T-helper 1 cell (primary cell): Measurements from ENCODE around the gene EFNA5.

Experiments used
- DNase-seq, 5 donors: peaks; one replicate each; pipeline ENCODE4 v3.0.0-alpha.2; 2012 to 2020

EFNA5 gene

DNA sequence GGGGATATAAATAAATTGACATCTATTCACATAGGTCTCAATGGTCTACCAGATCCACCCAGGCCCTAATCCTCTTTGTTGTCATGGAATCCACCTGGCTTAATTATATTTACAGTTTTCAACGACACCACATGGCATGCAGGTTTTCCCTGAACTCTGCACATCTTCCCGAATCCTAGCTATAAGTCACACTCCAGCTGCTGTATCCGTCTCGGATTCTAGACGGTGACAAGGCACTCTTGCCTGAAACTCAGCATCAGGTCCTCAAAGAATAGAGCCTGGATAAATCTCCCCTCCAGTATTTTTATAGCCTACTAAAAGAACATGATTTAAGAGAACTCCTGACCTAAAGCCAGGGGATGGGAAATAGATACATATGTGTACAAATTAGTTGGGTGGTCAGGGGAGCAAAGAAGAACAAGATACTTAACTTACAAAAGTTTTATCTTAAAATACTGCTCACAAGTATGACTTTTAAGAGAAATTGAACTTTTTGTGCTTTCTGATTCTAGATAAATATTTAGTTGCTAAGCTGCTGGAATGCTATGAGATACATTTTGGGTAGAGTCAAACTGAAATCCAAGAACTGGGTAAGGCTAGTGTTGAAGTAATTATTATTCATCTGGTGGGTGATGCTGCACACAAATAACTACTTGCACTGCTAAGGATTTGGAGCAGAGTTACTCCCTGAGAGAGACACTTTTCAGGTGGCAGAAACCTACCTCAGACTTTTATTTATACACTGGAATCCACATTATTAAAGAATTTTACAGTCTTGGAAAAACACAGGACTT, 187.3 kb downstream of the EFNA5 start:
- DNase-seq, result no peak

DNA sequence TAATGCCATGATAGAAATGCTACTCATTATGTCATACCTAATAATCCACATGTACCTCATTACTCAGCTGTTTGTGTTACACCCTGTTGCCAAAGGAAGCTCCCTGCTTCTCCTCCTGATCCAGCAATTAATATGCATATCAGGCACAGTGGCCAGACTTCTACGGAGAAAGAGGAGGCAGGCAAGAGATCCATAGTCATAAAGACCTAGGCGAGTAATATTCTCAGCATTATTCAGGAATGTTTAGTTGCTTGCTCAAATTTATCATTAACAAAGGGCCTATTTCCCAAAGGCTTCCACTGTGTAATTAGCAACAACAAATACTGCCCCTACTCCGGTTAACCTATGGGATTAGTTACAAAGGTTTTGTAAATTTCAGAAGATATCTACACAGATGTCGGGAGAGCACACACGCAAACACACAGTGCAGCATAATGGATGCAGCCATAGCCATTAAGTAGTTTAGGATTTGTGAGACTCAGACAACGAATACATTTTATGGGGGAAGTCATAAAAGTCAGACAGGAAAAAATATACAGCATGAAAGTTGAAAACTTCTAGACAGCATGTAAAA, 192.6 kb downstream of the EFNA5 start:
- DNase-seq, result no peak

DNA sequence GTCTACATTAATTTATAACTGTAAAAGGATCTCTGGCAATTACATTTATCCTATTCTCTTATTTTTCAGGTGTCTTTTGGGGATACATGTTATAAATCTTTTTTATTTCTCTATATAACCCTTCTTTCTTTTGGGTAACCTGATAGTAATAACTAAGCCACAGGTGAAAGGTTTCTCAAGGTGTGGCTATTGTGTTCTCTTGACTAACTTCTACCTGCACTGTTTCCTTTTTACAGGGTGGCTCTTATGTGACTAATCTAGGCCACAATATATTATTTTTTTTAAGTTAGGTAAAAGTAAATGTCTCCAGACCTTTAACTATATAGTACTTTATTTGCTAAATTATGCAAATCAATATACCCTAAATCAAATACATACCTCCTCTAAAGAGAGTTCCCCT, 193.2 kb downstream of the EFNA5 start:
- DNase-seq, result no peak

DNA sequence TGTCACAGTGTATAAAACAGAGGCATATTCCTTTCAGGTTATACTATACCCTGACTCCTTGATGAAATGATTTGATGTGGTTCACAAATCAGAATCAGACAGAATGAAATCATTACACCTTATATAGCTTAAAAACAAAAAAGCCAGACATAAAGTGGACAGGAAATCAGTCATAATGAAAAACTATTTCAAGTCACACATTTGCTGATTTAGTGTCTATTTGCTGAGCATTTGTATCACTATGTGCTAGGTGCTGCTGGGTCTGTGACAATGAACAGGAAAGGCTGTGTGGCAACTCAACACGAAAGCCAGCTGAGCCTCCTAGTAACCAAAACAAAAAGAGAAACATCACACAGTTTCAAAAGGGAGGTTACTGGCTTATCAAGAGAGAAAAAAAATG, 194.0 kb downstream of the EFNA5 start:
- peak in 1 of 5 donors; percentile 72 for DNase-seq

DNA sequence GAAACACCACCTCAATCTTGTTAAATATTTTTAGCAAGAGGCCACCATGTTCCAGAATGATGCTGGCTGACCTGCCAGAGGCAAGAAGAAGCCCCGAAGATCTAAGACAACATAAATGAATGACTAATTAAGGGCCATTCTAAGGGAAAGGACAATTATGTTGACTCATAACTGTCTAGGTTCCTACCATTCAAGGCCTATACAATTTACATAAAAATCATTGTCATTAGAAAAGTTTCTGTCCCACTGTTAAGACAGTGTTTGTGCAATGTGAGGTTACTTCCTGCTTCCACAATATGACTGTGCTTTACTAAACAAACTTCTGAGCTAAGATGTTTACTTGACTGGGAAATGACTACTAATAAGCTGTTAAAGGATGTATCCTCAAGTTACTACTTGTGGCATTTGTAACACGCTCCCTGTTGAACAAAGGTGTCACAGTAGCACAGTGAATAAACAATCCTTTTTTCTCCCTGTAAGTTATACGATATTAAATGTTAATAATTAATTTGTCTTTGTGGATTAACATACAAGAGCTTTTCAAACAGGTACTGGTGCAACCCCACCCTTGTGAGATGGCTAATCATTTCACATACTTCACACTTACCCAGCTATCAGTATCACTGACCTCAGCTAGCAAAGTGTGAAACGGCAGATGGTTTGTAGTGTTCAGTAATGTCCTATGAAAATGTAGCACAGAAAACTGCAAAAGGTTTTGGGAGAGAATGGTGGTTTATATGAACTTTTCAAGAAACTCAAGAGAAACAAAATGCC, 195.8 kb downstream of the EFNA5 start:
- peak in 1 of 5 donors; percentile 18 for DNase-seq

DNA sequence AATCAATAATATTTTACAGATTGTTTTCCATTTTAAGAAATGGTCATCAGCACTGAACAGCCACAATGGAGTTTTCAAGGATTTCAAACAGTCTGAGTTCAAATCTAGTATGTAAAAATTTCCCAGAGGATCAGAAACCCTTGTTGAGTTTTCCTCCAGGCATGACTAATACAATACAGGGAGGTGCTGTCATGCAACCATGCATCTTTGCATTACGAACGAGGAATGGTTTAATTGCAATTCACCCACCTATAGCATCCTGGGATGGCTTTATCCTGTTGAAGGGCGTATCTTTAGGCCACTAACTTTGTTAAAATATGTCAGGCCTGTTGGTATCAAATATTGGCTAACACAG, 196.4 kb downstream of the EFNA5 start:
- DNase-seq, result no peak

DNA sequence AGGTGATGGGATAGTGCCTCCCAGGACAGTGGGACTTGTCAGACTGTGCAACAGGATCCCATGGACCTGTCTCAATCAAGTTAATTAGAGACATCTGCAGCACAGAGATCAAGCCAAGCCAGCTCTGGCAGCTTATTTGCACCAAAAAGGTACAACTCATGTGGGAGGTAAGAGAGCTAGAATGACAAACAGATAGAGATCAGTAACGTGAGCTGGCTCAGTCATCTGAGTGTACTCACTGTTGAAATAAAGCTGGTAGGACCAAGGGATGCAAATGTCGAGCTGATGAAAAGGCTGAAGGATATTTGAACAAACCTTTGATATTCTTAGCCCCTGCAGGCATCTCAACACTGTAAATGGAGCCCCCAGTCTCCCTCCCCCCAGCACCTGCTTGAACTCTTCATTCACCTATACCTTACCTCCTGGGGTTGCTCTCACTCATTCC, 198.1 kb downstream of the EFNA5 start:
- no peak for DNase-seq

DNA sequence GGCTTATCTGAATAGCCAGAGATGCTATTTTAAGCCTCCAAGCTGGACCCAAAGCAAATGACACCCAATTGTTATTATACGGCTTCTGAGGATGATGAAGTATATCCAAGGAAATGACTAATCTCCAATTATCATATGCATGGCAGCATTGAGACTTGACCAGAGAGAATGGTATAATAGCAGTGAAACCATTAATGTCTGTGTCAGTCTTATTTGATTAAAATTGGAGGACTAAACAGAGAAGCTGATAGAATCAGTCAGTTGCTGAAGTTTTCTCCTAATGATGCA, 200.5 kb downstream of the EFNA5 start:
- no peak for DNase-seq

DNA sequence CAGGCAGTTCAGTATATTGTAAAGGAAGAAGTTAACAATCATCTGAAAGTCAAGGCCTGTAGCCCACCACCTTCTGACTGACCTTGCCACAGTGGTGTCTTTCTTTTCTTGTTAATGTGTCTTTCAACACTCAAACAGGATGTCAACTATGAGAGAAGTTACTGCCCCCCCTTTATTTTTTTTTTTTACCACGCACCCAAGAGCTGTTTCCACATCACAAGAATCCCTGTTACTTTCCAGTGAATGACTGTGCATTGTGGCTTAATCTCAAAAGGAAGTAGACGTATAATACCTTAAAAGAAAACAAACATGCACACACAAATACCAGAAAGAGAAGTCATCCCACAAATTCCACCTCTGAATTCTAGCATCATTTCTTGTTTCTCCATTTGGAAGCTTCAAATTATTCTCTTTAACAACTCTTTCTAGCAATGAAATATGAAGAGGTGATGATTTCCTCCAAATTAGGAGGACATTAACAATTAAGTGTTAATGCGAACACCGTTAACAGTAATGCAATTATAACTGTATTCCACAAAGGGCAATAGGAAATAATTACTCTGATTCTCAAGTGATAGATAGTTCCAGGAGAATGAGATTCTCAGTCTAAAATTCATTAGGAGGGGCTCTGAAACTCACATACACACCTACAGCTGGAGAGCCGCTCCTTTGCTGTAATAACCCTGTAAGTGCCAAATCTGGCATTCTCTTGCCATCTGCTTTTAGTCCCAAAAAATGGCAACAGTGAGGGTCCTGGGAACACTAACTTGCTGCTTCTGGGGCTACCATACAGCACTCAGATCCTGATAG, 201.0 kb downstream of the EFNA5 start:
- DNase-seq, result no peak

DNA sequence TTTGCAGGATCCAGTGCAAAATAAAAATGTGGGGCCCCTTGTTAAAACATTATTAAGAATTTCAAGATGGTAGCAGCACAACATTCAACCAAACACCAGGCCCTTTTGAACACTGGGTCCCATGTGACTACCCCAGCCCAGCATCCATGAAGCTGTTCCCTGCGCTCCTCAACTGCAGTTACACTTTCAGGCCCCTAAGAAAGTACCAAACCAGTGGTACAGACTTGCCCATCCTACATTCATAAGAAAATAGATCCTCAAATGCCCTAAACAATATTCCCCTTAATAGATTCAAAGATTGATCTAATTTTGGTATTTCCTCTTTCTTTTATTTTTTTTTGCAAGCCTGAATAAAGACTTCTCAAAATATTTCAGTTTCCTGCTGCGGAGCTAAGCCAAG, 201.7 kb downstream of the EFNA5 start:
- no peak for DNase-seq

DNA sequence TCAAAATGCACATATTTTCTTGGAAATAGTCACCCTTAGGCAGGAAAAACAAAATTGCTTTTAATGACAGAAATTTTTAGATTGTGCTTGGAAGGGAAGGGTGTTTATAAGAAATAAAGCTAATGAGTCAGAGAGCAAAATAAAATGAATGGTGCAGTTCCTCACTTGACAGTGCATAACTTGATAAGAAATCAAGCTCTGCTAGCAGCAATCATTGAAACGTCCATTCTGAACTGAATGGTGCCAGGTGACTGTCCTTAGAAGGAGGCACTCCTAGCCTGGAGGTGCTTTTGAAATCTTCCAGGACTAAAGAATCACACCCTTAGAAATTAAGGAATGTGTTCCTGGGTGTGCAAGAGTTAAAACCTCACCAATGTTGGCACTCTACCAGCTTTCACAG, 202.5 kb downstream of the EFNA5 start:
- no peak for DNase-seq

DNA sequence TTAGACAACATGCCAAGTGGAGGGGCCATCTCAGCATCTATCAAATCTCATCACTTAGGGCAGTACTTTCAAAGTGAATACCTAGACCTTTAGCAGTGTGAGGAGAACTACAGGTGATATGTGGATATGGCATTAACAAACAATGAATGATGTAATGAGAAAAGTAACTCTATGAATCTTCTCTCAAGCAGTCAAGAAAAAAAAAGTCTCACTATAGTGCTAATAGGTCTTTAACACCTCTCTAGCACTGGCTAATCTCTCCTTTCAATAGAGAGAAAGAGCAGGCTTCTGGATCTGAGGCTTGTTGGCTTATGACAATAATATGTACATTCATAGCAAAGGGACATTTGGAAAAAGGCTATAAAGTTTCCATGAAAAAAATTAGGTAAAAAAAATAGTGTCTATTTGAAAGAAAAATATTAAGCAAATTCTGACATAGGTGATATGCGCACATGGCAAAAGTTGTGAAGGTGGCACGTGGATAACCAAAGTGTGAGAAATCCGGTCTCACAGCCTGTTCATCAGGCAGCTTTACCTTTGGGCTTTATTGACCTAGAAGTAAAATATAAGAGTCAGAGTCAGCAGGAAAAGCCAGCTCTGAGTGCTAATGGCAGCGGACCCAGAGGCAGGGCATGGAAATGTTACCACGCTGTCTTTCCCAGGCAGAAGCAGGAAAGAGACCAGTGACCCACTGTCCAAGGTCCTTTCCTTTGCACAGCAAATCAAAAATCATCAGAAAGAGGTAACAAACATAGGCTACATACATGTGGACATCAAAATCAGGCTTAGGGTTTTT, 203.4 kb downstream of the EFNA5 start:
- DNase-seq, result no peak

DNA sequence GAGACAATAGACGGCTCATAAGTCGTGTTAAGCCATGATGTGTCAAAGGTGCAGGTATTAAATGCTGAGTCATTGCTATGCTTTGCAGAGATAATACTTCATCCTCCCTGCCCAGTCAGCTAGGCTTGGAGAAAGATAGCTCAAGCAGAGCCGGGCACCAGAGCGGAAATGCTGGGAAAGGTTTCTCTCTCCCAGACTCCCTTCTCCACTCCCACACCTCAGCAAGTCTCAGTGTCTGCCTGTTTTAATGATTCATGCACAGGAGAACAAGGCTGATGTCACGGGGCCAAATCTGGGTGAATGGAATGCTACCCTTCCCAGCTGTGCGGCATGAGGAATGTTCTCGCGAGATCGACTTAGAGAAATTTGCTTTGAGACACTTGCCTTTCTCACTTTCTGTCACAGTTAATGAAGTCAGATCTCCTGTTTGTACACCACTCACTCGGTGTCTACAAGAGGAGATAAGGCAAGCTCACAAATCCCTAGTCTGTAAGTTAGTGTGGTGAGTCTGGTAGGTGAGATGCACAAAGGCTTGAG, 204.4 kb downstream of the EFNA5 start:
- no peak for DNase-seq

DNA sequence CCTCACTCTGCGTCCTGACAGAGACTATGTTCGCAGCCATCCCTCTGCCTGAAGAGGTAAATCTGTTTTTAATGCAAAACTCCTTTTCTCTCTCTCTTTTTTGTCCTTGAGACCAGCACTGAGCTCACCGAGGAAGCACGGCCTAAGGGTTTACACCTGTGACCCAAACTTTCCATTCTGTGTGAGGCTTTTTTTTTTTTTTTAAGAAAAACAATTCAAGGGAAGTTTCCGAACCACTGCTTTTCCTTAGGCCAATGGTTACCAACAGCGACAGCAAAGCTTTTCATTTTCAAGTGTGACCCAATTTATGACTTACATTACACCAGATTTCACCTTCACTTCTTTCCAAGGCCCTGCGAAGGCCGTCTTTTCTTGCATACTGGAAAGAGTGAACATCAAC, 205.9 kb downstream of the EFNA5 start:
- DNase-seq, result no peak

DNA sequence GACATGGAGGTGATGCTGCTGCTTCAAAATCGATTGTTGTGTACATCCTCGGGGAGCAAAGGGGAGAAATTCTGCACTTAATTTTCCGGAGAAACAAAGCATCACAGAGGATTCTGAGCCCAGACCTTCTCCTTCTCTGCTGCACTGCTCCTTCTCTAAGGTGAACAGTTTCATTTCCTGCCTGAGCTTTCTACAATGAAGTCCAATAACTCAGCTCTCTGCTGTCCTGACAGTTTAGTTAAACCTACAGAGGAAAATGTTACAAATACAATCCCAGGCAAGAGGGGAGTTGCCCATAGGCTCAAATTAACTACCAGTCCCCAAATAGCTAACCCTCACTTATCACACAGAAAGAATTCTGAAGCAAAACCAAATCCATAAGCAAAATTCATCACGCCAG, 206.3 kb downstream of the EFNA5 start:
- no peak for DNase-seq

DNA sequence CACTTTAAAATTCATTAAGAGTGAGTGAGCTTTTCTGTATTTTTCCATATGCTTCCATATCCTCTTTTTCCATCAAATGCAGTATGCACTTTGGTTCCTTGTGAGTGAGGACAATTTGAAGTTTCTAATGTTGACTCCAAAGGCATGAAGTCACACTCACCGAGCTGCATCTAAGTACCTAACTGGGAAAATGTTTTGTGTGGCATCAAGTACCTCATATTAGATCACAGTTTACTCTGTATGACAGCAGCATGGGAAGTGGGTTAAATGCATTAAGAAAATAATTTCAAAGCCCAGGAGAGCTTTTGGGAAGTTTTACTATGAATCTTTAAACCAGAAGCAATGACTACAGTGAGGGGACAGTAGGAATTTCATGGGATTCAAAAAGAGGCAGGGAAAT, 207.0 kb downstream of the EFNA5 start:
- DNase-seq, result no peak

DNA sequence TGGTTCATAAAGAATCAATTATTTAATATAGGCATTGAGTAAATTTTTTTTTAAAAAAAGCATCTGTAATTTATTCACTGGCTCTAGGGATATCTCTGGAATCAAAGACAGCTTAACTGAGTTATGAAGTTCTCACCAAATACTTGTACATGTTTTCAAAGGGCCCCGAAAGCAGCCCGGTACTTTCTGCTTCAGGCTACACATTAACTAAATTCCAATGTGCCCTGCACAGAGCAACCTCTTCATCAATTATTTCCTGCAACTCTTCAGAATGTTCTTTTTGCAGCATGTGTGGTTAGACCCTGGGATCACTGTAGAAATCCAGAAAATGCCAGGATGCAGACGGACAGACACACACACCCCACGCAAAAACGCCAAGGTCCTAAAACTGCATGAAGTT, 209.0 kb downstream of the EFNA5 start:
- DNase-seq, result no peak

DNA sequence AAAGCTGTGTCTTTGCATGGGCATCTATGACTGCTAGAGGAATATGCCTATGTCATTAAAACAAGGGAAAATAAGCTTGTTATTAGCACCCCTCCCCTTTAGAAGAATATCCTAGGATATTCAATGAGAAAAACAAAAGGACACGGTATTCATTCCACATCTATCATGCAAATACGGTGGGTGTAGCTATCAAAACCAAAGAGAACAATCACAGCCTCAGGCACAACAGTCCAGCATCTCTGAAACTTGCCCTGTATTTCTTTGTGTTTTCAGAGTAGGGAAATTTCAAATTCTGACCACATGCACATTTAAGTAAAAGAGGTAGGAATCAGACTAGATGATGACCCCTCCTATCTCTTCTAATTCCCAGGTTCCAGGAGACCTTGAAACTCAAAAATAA, 209.9 kb downstream of the EFNA5 start:
- DNase-seq, result no peak

DNA sequence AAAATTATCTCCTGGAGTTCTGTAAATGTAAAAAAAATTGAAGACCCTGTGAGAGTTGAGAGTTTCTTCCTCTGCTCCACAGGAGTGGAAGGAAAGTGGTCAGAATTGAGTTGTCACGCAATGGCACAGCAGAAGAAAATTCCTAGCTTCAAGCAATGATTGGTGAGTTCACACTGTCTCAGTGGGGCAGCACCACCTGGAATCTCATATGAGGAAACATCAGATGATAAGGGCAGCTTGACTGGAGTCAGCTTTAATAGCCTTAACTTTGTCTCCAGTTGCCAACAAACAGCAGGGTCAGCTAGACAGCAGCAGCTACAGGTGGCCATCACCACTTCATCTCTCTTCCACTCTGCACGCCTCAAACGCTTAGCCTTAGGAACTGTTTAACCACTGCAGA, 211.1 kb downstream of the EFNA5 start:
- DNase-seq, result no peak

DNA sequence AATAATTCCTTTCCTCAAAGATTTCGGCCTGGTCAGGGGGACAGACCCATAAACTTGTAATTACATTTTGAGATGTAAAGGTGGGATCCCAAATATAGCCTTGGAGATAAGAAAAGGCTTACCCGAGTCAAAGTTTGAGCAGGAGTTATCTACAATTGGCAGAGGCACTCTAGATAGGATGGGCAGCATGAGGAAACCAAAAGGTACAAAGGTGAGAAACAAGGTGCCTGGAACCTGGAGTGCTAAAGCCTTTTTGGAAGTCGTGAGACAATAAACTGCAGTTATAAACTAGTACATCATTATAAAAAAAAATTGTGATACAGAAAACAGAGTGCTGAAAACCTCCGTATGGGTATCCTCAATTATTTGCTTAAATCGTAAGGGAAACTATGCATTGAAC, 212.4 kb downstream of the EFNA5 start:
- no peak for DNase-seq

DNA sequence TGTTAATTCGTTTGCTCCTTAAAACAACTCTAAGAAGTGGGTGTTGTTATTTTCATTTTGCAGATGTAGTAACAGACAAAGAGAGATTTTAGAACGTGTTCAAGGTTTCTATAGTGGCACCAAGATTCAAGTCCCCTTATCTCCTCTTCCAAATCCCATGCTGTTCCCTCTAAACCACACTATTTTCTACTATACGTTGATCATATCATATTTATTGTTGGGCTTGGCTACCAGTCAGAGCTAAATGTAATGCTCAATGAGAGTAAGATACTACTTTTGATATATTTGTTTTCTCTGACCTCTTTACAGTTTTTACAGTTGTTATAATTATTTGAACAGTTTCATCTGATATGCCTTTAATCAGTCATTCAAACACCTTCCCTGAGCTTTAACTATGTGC, 212.9 kb downstream of the EFNA5 start:
- DNase-seq, result no peak

DNA sequence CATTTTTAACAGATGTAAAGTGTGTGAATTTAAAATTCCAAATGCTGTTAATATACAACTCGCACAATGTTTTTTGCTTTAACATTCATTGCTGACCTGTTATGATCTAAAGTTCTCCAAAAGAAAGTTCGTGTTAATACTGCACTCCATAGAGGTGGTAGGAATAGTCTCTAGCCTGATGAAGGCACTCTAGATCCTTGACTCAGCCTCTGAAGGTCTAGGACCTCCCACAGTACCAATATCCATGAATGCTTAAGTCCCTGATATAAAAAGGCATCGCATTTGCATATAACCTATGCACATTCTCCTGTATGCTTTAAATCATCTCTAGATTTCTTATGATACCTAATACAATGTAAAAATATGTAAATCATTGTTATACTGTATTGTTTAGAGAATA, 213.6 kb downstream of the EFNA5 start:
- DNase-seq, result no peak
